CD4-positive, alpha-beta T cell treated with Interleukin-4 for 4 hours (primary cell): ENCODE data around the gene CD44.
"Not testable (repeated sequence)": the region's sequence is repeated elsewhere in the genome, so short reads cannot be mapped to it uniquely, and the experiment has no call there.

Experiments
- DNase-seq: peaks from one replicate; pipeline ENCODE4 v3.0.0-alpha.2; 2020

Gene CD44

DNA sequence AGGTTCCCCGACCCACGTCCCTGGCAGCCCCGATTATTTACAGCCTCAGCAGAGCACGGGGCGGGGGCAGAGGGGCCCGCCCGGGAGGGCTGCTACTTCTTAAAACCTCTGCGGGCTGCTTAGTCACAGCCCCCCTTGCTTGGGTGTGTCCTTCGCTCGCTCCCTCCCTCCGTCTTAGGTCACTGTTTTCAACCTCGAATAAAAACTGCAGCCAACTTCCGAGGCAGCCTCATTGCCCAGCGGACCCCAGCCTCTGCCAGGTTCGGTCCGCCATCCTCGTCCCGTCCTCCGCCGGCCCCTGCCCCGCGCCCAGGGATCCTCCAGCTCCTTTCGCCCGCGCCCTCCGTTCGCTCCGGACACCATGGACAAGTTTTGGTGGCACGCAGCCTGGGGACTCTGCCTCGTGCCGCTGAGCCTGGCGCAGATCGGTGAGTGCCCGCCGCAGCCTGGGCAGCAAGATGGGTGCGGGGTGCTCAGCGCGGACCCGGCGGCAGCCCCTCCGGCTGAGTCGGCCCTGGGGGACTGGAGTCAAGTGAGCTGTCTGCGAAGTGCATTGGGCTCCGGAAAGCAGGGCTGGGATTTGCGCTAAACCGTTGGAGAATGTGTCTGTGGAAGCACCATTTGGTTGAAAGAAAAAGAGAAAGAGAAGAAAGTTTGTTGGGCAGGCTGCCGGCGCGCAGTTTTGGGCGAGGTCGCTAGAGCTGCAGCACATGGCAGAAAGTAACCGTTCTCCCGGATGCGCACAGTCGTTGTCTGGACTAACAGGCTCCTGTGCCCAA is at the start of gene CD44:
Gene CD44 (plus strand): TSS at position 229 of the 779 bp plus-strand sequence. CDS start 133 bp downstream, at position 362.
- peak; percentile 97 for DNase-seq

DNA sequence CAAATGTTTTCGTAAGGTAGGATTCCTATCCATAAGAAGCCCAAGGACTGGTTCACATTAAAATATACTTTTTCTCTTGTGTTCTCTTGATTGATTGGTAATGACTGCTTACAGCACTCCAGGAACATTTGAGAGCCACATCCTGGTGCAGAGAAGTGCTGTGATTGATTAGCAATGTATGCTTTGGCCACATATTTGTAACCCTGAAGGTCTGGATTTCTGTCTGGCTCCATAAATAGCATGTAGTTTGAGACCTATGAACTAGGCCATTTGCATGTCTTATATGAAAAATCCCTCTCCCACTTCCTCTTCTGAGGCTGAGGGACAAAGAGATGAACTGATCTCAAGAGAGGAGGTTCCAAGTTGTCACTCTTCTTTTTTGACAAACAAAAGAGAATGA is 49.3 kb upstream of the CD44 start:
- no peak for DNase-seq

DNA sequence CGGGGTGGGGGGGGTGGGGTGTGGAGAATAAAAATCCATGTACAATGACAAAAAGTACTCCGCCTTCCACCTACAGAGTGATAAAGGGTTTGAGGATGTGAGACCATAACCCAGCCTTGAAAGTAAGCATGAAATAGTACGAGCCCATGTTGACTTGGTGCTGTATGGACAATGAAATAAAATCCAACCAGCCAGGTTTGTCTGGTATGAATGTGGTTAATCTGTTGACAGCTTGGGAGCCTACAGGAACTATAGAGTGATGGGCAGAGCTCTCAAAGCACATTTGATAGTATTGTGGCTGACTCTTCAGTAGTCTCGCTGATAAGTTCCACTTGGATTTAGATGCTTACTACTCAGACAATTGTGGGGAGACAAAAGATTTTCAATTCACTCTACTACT is 48.8 kb upstream of the CD44 start:
- DNase-seq, result no peak

DNA sequence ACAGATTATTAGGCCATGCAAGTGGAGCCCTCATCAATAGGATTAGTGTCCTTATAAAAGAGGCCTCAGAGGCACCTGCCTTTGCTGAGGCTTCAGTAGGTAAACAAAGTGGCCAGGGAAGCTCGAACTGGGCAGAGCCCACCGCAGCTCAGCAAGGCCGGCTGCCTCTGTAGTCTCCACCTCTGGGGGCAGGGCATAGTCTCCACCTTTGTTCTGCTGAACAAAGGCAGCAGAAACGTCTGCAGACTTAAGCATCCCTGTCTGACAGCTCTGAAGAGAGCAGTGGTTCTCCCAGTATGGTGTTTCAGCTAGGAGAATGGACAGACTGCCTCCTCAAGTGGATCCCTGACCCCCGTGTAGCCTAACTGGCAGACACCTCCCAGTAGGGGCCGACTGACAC is 48.0 kb upstream of the CD44 start:
- DNase-seq, result not testable (repeated sequence)

- no peak for DNase-seq
Measured at GRCh38 chr11:35096723-35097122, 42.2 kb upstream of the CD44 start.

GRCh38 chr11:35097814-35098455 is 41.0 kb upstream of the CD44 start:
- DNase-seq, result no peak

DNA sequence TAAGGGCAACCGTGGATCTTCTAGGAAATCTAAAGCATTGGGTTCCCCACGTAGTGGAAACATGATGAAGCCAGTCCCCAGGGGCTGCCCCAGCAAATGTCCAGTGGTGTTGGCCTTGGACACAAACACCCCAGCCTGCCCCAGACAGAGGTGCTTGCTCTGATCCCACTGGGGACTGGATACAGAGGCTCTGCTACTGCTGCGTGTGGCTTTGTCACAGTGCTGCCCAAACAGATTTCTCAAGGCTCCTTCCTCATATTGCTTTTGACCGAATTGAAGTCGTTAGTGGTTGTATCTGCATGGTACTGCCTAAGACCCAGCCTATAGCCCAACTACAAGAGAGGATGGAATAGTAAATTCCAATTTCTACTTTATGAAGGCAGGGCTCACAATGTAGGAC is 40.1 kb upstream of the CD44 start:
- no peak for DNase-seq

GRCh38 chr11:35099278-35100012 is 39.5 kb upstream of the CD44 start:
- no peak for DNase-seq

DNA sequence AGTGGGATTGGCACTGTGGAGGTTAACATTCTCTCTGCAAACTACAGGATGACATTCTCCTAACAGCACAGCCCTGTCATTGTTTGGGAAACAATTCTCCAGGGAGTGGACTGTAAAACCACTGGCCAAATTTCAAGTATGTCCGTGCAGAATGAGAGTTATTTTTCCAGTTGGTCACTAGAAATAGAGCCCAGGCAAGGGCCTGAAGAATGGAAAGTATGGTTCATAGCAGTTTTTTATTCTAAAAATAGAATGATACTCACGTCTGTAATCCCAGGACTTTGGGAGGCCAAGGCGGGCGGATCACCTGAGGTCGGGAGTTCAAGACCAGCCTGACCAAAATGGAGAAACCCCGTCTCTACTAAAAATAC is 39.0 kb upstream of the CD44 start:
- no peak for DNase-seq

DNA sequence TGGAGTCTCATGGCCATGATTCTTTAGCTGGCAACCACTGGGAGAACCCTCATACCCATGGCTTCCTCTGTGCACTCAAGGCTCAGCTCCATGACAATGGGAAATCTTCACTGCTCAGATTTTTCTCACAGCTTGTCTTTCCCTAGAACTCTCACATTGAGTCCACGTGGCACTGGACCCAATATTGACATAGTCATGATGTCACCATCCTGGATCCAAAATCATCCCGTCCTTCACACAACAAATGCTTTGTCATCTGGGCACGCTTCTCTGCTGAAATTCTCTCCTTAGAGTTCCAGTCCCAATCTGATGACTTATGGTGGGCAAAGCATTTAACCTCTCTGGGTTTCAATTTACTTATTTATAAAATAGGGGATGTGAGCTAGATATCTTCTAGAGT is 37.7 kb upstream of the CD44 start:
- DNase-seq, result no peak

DNA sequence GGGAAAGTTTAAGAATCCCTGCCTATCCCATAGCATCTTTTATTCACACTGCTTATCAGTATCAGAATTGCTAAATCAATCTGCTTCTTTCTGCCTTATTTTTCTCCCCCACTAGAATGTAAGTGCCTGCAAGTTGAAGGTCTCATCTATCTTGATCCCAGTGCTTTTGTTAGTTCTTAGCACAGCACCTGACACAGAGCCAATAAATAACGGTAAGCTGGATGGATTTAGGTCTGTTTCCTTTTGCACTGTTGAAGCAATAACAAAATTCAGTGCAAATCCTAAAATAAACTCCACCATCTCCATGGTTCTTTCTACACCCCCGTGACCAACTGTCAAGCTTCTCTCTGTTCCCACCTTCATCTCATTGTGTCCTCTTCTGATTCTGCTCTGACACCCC is 36.7 kb upstream of the CD44 start:
- DNase-seq, result no peak

- DNase-seq, result no peak
Measured at GRCh38 chr11:35103366-35104208, 35.4 kb upstream of the CD44 start.

DNA sequence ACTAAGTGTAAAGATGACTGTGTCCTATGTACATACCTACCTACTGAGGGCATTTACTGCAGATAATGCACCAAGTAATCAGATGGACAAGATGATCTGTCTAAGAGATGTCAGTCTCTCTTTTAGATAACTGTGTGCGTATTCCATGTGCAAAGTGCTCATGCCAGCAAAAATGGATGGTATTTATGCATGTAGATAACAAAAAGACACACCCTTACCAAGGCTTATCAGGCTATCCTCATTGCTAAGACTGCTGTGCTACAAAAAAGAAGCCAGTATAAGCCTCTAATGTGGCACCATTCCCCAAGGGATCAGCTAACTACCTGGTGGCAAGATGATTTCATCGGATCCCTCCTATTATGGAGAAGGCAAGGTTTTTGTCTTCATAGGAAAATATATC is 34.3 kb upstream of the CD44 start:
- DNase-seq, result no peak

- no peak for DNase-seq
Measured at GRCh38 chr11:35105319-35106079, 33.5 kb upstream of the CD44 start.

GRCh38 chr11:35106595-35106994 is 32.4 kb upstream of the CD44 start:
- DNase-seq, result no peak

GRCh38 chr11:35107861-35108260 is 31.1 kb upstream of the CD44 start:
- DNase-seq, result no peak

DNA sequence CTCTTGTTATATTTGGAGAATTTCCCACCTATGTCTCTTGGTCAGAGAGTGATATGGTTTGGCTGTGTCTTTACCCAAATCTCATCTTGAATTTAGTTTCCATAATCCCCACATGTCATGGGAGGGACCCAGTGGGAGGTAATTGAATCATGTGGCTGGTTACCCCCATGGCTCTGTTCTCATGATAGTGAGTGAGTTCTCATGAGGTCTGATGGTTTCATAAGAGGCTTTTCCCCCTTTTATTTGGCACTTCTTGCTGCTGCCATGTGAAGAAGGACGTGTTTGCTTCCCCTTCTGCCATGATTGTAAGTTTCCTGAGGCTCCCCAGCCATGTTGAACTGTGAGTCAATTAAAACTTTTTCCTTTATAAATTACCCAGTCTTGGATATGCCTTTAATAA is 30.6 kb upstream of the CD44 start:
- DNase-seq, result not testable (repeated sequence)

DNA sequence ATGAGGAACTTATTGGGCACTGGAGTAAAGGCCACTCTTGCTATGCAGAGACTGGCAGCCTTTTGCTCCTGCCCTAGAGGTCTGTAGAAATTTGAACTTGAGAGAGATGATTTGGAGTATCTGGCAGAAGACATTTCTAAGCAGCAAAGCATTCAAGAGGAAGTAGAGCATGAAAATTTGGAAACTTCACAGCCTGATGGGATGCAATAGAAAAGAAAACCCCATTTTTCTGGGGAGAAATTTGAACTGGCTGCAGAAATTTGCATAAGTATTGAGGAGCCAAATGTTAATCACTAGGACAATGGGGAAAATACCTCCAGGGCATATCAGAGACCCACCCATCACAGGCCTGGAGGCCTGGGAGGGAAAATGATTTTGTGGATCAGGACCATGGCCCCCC is 29.9 kb upstream of the CD44 start:
- DNase-seq, result no peak

DNA sequence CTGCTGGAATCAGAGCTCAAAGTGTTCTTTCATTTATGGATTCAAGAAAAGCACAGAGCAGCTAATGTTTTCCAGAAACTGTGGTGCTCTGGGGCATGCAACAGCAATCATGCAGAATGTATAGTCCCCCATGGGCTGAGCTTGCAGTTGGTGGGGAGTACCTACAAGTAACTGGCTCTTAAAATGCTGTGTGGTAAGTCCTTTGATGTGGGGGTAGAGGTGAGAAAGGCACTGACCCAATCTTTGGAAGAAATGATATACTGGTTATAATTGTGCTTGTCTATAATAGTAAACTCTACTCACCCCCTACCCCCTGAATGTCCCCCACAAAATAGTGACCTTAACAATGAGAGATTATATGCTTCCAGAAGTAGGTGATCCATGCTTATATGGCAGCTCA is 29.1 kb upstream of the CD44 start:
- no peak for DNase-seq

- no peak for DNase-seq
Measured at GRCh38 chr11:35111161-35112055, 27.6 kb upstream of the CD44 start.
